Measurements from ENCODE around the gene INPP4A. TPM values are rescaled to one million over a fixed set of nuclear protein-coding genes. Genes with fewer than 3 reads are reported as not detected.

Gene INPP4A
- total and polyA plus RNA-seq, 2 of the 13 experiments (the other 11 are each of a cell fraction or from before 2014, with no cell fraction given), result 10.1 to 10.9 TPM

DNA sequence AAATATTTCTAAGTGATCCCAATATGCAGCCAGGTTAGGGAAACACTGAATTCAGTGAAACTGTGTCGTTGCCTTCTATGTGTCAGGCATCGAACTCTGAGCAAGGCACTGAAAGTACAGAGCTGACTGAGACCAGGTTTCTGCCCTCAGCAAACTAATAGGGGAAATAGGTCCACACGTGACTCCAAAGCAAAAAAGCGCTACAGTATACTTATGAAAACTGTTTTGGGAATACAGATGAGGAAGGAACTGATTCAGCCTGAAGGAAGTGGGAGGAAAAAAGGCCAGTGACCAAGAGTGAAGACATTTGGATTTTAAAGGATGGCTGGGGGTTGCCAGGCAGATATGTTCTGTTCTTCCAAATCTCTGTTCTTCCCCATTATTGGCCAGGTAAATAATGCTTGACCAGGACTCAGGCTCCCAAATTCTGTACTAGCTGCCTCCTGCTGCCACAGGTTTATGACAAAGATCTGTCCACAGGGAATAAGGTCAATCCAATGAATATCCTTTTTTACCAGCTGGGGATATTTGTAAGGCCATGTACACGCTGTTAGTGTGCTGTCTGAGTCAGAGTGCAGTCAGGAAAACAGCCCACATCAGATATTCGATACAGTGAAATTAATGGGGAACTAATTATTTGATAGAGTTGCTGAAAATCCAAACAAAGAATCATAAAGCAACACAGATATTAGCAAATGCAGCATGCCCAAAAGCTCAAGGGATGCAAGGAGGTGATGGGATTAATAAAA, 24.5 kb upstream of the INPP4A start:
- H3K4me2 ChIP-seq (ENCODE audit: low read depth, low read length), result no peak overlapping the region
- peaks cover 0 to 1% of the 10 kb centered on the region in 2 experiments; a peak in 1 of 5 replicates for H3K27me3 ChIP-seq (ENCODE audit: control insufficient read depth in 1 of 2, insufficient read depth in 2 of 2, low read length in 2 of 2)
- no peaks in the 10 kb centered on the region for H3K36me3 ChIP-seq (replicated peaks in 1 of 2; ENCODE audit: control insufficient read depth in 1 of 2, insufficient read depth in 2 of 2, low read length in 2 of 2)
- H3K27ac ChIP-seq (ENCODE audit: extremely low read length, insufficient read depth, low read length), result no peak overlapping the region
- CTCF ChIA-PET (ENCODE audit: low intra/inter-chr PET ratio, low total read pairs), result no interaction called here
- intact Hi-C loops (cut with micrococcal nuclease; ENCODE audit: unreplicated experiment), result no loop called here
- no TSS peak for BruUV-seq (replicated peaks)
- no peak for FAIRE-seq
- POLR2A ChIA-PET, result no interaction called here
- no peaks in the 10 kb centered on the region for H4K20me1 ChIP-seq (ENCODE audit: insufficient read depth, low read length)
- H2AFZ ChIP-seq (ENCODE audit: low read length), result no peak overlapping the region
- WGBS (ENCODE audit: low lambda C conversion rate), result 8% methylated on average over 6 of the region's 6 CpGs
- no peaks in the 10 kb centered on the region for H3K4me1 ChIP-seq (ENCODE audit: insufficient read depth, low read length)
- H3K9me3 ChIP-seq (ENCODE audit: low read length), result peaks cover 7% of the 10 kb centered on the region; the same call in 1 of the 2 replicates
- H3K9ac ChIP-seq (ENCODE audit: insufficient read depth, low read depth, low read length), result no peak overlapping the region
- TF ChIP-seq ZMAT3 (CRISPR knock-in tag; conservative IDR thresholded peaks at IDR 0.05) (no peak), CSRNP1 (CRISPR knock-in tag; IDR thresholded peaks at IDR 0.05) (no peak), KDM4B (CRISPR knock-in tag; IDR thresholded peaks at IDR 0.05) (no peak), DNMT3B (CRISPR knock-in tag; conservative IDR thresholded peaks at IDR 0.05) (no peak), AHDC1 (CRISPR knock-in tag; IDR thresholded peaks at IDR 0.05; ENCODE audit: borderline replicate concordance) (no peak), SKI (IDR thresholded peaks at IDR 0.05; ENCODE audit: partially characterized antibody) (no peak), THYN1 (CRISPR knock-in tag; IDR thresholded peaks at IDR 0.05; ENCODE audit: borderline replicate concordance, low read depth) (no peak), NCOA2 (CRISPR knock-in tag; IDR thresholded peaks at IDR 0.05) (no peak), KDM3A (CRISPR knock-in tag; IDR thresholded peaks at IDR 0.05; ENCODE audit: low read depth) (no peak), ZNF441 (CRISPR knock-in tag; IDR thresholded peaks at IDR 0.05; ENCODE audit: borderline replicate concordance) (no peak), GTF3A (CRISPR knock-in tag; conservative IDR thresholded peaks at IDR 0.05) (no peak)
- no peak for ATAC-seq
- in situ Hi-C loops (cut with HindIII; ENCODE audit: extremely low pct_ligation_motif_present, low pct_unique_long_range_greater_than_20kb), result loop anchor here (25.0 kb wide), 1 partner anchor 417 kb away; no protein-coding TSS in a partner anchor
- H3K4me3 ChIP-seq (replicated peaks in 1 of 3; ENCODE audit: insufficient read depth in 1 of 3, low read depth in 2 of 3, low read length in 3 of 3), result no peak overlapping the region
- no peaks in the 10 kb centered on the region for H3K79me2 ChIP-seq (ENCODE audit: insufficient read depth, low read length)
- no peak for DNase-seq (ENCODE audit: low spot score)
